Neuronal stem cell (in vitro differentiated cells): ENCODE results near the gene CCDC12.

Experiments
- DNase-seq: peaks from one replicate; pipeline ENCODE4 v3.0.0-alpha.2; 2013; ENCODE audit warnings: low spot score
- H2AFZ ChIP-seq: one replicate; pipeline ENCODE4 v1.6.1; 2013; ENCODE audit warnings: mild to moderate bottlenecking, low read length, inconsistent platforms
- H2AK5ac ChIP-seq: 2 replicates; pipeline ENCODE4 v1.6.1; 2013; ENCODE audit warnings: low read depth, mild to moderate bottlenecking, inconsistent platforms, low read length, moderate library complexity, mixed read lengths
- H2BK120ac ChIP-seq: 2 replicates; pipeline ENCODE4 v1.6.1; 2013; ENCODE audit warnings: low read depth, mild to moderate bottlenecking, inconsistent platforms, low read length, moderate library complexity, mixed read lengths
- H2BK12ac ChIP-seq: one replicate; pipeline ENCODE4 v1.6.1; 2013; ENCODE audit warnings: low read length, inconsistent platforms
- H2BK15ac ChIP-seq: 2 replicates; pipeline ENCODE4 v1.6.1; 2013; ENCODE audit warnings: mild to moderate bottlenecking, low read length, inconsistent platforms, mixed read lengths
- H2BK5ac ChIP-seq: one replicate; pipeline ENCODE4 v1.6.1; 2013; ENCODE audit warnings: inconsistent platforms, mild to moderate bottlenecking, low read length, moderate library complexity
- H3K14ac ChIP-seq: one replicate; pipeline ENCODE4 v1.6.1; 2013; ENCODE audit warnings: low read length, inconsistent platforms
- H3K18ac ChIP-seq: 2 replicates; pipeline ENCODE4 v1.6.1; 2013; ENCODE audit warnings: low read length, inconsistent platforms
- H3K23ac ChIP-seq: 2 replicates; pipeline ENCODE4 v1.6.1; 2013; ENCODE audit warnings: low read depth, mild to moderate bottlenecking, mixed read lengths, low read length, inconsistent platforms; ENCODE audit not compliant: poor library complexity
- H3K27ac ChIP-seq: replicated peaks from 3 replicates; pipeline ENCODE4 v1.5.1; 2013; ENCODE audit warnings: low read length, inconsistent platforms
- H3K27me3 ChIP-seq, 3 experiments: 2 replicates each; pipeline ENCODE4 v1.6.1; 2013; ENCODE audit warnings: low read length in 3 of 3, mild to moderate bottlenecking in 2 of 3, inconsistent platforms in 1 of 3, low read depth in 1 of 3, mixed read lengths in 1 of 3, moderate library complexity in 1 of 3; ENCODE audit not compliant: control insufficient read depth in 3 of 3, insufficient read depth in 3 of 3
- H3K36me3 ChIP-seq, 2 donors: replicated peaks in 1 of 2; 2 replicates each; pipeline ENCODE4 v1.6.1; 2013; ENCODE audit warnings: low read length in 2 of 2; ENCODE audit not compliant: control insufficient read depth in 2 of 2, insufficient read depth in 2 of 2
- H3K4ac ChIP-seq: 2 replicates; pipeline ENCODE4 v1.6.1; 2013; ENCODE audit warnings: inconsistent platforms, mild to moderate bottlenecking, low read length, moderate library complexity
- H3K4me1 ChIP-seq, 2 donors: 1 replicate in 1 of 2; 2 replicates in 1 of 2; pipeline ENCODE4 v1.6.1; 2013; ENCODE audit warnings: low read length in 2 of 2, low read depth in 1 of 2; ENCODE audit not compliant: control insufficient read depth in 2 of 2, insufficient read depth in 1 of 2
- H3K4me2 ChIP-seq: one replicate; pipeline ENCODE4 v1.6.1; 2013; ENCODE audit warnings: mild to moderate bottlenecking, low read length, inconsistent platforms; ENCODE audit not compliant: insufficient read depth, poor library complexity, severe bottlenecking
- H3K4me3 ChIP-seq, 2 donors: 2 replicates each; pipeline ENCODE4 v1.5.1; 2013; ENCODE audit warnings: low read length in 2 of 2, mild to moderate bottlenecking in 2 of 2, inconsistent platforms in 1 of 2, moderate library complexity in 1 of 2
- H3K79me1 ChIP-seq: one replicate; pipeline ENCODE4 v1.6.1; 2013; ENCODE audit warnings: low read depth, mild to moderate bottlenecking, inconsistent platforms, low read length, moderate library complexity
- H3K9ac ChIP-seq: one replicate; pipeline ENCODE4 v1.6.1; 2013; ENCODE audit warnings: mild to moderate bottlenecking, low read depth, low read length, inconsistent platforms; ENCODE audit not compliant: poor library complexity
- H3K9me3 ChIP-seq, 2 donors: replicated peaks in 1 of 2; 2 replicates each; pipeline versions ENCODE3 to v1.6.1; 2013; ENCODE audit warnings: low read length in 2 of 2, mild to moderate bottlenecking in 2 of 2, inconsistent platforms in 1 of 2, low read depth in 1 of 2, mixed read lengths in 1 of 2, moderate library complexity in 1 of 2; ENCODE audit not compliant: control insufficient read depth in 2 of 2, insufficient read depth in 1 of 2
- H4K8ac ChIP-seq: one replicate; pipeline ENCODE4 v1.6.1; 2013; ENCODE audit warnings: low read depth, mild to moderate bottlenecking, inconsistent platforms, low read length, moderate library complexity
- H4K91ac ChIP-seq: one replicate; pipeline ENCODE4 v1.6.1; 2013; ENCODE audit warnings: low read length, low read depth, mild to moderate bottlenecking, inconsistent platforms; ENCODE audit not compliant: poor library complexity
- WGBS, 2 donors: extraction: QIAGEN DNeasy Blood & Tissue Kit; methylation state at CpG; one replicate each; pipeline ENCODE4 v1.1.7; 2013; ENCODE audit warnings: missing lambda C conversion rate in 2 of 2, mixed read lengths in 1 of 2; ENCODE audit not compliant: insufficient read length in 2 of 2, insufficient replicate concordance in 1 of 2; ENCODE audit errors: extremely low coverage in 2 of 2; 5-methylcytosine and 5-hydroxymethylcytosine counted together

CCDC12 gene

GRCh38 chr3:46892285-46893145 is 84.0 kb downstream of the CCDC12 start:
- no peak overlapping the region for H2BK120ac ChIP-seq
- H2BK15ac ChIP-seq = peak overlapping the region; percentile 11
- H3K4me1 ChIP-seq = peaks cover 5 to 12% of the 10 kb centered on the region in 2 donors
- peak overlapping the region; percentile 66 for H3K18ac ChIP-seq
- no peak overlapping the region for H4K8ac ChIP-seq
- H3K9ac ChIP-seq = peak overlapping the region; percentile 65
- peak; percentile 69 for DNase-seq
- WGBS, 2 donors = no CpG with 5 or more reads among the region's 58 CpGs
- H3K4me3 ChIP-seq = peak overlapping the region; percentile 52 to 61
- H3K36me3 ChIP-seq = no peaks in the 10 kb centered on the region
- no peaks in the 10 kb centered on the region for H3K9me3 ChIP-seq
- peak overlapping the region; percentile 59 for H3K14ac ChIP-seq
- H2BK5ac ChIP-seq = no peak overlapping the region
- H2BK12ac ChIP-seq = no peak overlapping the region
- peak overlapping the region; percentile 90 for H3K4me2 ChIP-seq
- H3K27me3 ChIP-seq = peaks cover 0 to 70% (median 17%) of the 10 kb centered on the region in 3 experiments
- no peak overlapping the region for H3K4ac ChIP-seq
- no peak overlapping the region for H4K91ac ChIP-seq
- H3K27ac ChIP-seq = no peak overlapping the region
- H3K79me1 ChIP-seq = no peaks in the 10 kb centered on the region
- peak overlapping the region; percentile 93 for H2AFZ ChIP-seq
- no peak overlapping the region for H2AK5ac ChIP-seq
- peak overlapping the region; percentile 37 for H3K23ac ChIP-seq

DNA sequence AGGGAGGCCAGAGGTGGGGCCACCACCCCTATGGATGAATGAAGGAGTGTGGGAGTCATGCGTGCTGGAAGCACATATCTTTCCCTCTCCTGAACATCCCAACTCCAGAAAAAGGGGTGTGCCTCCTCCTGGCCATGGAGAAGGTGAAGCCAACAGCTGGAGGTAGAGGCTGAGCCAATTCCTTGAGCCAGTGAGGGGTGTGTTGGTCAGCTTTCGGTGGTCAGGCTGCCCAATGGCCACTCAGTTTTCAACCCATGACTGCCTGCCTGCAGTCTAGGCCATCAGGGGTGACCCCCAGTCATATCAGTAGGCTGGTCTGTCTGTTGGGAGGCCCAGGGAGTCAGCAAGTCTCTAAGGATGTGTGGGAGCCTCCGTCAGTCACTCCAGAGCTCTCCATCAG is 85.4 kb downstream of the CCDC12 start:
- Histone ChIP-seq H3K79me1 (no peaks in the 10 kb centered on the region), H4K91ac (no peak overlapping the region), H3K4ac (no peak overlapping the region), H2AK5ac (peak overlapping the region; percentile 7), H3K27ac (no peak overlapping the region), H3K4me1 (peaks cover 5 to 12% of the 10 kb centered on the region in 2 donors), H3K9ac (no peak overlapping the region), H2BK12ac (no peak overlapping the region), H2BK15ac (no peak overlapping the region), H3K9me3 (no peaks in the 10 kb centered on the region), H3K4me3 (no peak overlapping the region), H2BK120ac (no peak overlapping the region), H3K4me2 (no peak overlapping the region), H3K36me3 (no peaks in the 10 kb centered on the region), H4K8ac (no peak overlapping the region), H2BK5ac (no peak overlapping the region), H3K23ac (no peak overlapping the region), H3K14ac (no peak overlapping the region), H2AFZ (no peak overlapping the region), H3K27me3 (peaks cover 0 to 72% (median 17%) of the 10 kb centered on the region in 3 experiments), H3K18ac (no peak overlapping the region)
- no peak for DNase-seq
- WGBS, 2 donors = no CpG with 5 or more reads among the region's 3 CpGs

DNA sequence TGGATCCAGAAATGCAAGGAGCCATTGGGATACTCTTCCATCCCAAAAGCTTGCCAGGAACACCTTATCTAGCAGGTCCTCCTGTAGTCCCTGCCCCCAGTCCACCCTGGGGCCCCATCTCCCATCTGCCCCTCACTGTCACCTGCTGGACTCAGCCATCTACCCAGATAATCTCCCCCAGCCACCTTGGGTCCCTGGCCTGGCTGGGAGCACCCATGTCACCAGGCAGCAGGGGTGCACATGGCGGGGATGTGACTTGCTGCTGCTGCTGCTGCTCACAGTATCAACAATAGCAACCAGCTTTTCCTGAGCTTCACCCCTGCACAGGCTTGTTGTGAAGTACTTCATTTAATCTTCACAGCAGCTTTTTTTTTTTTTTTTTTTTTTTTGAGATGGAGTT is 86.4 kb downstream of the CCDC12 start:
- H3K9ac ChIP-seq = no peak overlapping the region
- no peaks in the 10 kb centered on the region for H3K36me3 ChIP-seq
- DNase-seq = no peak
- H2BK12ac ChIP-seq = no peak overlapping the region
- H3K79me1 ChIP-seq = no peaks in the 10 kb centered on the region
- peaks cover 5 to 12% of the 10 kb centered on the region in 2 donors for H3K4me1 ChIP-seq
- H3K27ac ChIP-seq = no peak overlapping the region
- H3K4ac ChIP-seq = no peak overlapping the region
- peaks cover 0 to 2% of the 10 kb centered on the region in 2 donors for H3K9me3 ChIP-seq
- peaks cover 0 to 80% (median 26%) of the 10 kb centered on the region in 3 experiments for H3K27me3 ChIP-seq
- H3K4me2 ChIP-seq = no peak overlapping the region
- H3K18ac ChIP-seq = no peak overlapping the region
- H3K14ac ChIP-seq = no peak overlapping the region
- H3K23ac ChIP-seq = no peak overlapping the region
- no peak overlapping the region for H4K91ac ChIP-seq
- H2AFZ ChIP-seq = no peak overlapping the region
- H2BK120ac ChIP-seq = no peak overlapping the region
- H4K8ac ChIP-seq = no peak overlapping the region
- no peak overlapping the region for H3K4me3 ChIP-seq
- H2BK15ac ChIP-seq = peak overlapping the region; percentile 69
- H2BK5ac ChIP-seq = peak overlapping the region; percentile 20
- no CpG with 5 or more reads among the region's 1 CpG for WGBS, 2 donors
- no peak overlapping the region for H2AK5ac ChIP-seq

GRCh38 chr3:46889381-46890110 is 87.0 kb downstream of the CCDC12 start:
- Histone ChIP-seq H3K18ac (peak overlapping the region; percentile 22), H2AK5ac (peak overlapping the region; percentile 47), H2BK15ac (peak overlapping the region; percentile 10), H2AFZ (no peak overlapping the region), H3K27me3 (peaks cover 0 to 85% (median 32%) of the 10 kb centered on the region in 3 experiments), H3K14ac (no peak overlapping the region), H3K79me1 (no peaks in the 10 kb centered on the region), H2BK12ac (no peak overlapping the region), H3K9me3 (peaks cover 0 to 3% of the 10 kb centered on the region in 2 donors), H3K4me3 (no peak overlapping the region), H4K91ac (no peak overlapping the region), H3K9ac (no peak overlapping the region), H2BK120ac (peak overlapping the region; percentile 2), H4K8ac (no peak overlapping the region), H3K4ac (no peak overlapping the region), H3K4me2 (no peak overlapping the region), H2BK5ac (no peak overlapping the region), H3K27ac (no peak overlapping the region), H3K36me3 (no peaks in the 10 kb centered on the region), H3K4me1 (peaks cover 5 to 12% of the 10 kb centered on the region in 2 donors), H3K23ac (no peak overlapping the region)
- WGBS, 2 donors = no CpG with 5 or more reads among the region's 6 CpGs
- no peak for DNase-seq
